KMS-11 (cell line): Measurements from ENCODE around the gene KRT32.

Experiments used
- H2AFZ ChIP-seq: fragments of 200-600 bp; sonication (generic); 2 replicates; pipeline ENCODE4 v1.6.1; 2016; ENCODE audit warnings: antibody characterized with exemption, mixed run types, low read depth
- H3K27ac ChIP-seq: fragments of 200-600 bp; sonication (generic); 2 replicates; pipeline ENCODE4 v1.6.1; 2016; ENCODE audit warnings: mild to moderate bottlenecking, mixed run types
- H3K27me3 ChIP-seq: fragments of 200-600 bp; sonication (generic); 2 replicates; pipeline ENCODE4 v1.6.1; 2017; ENCODE audit warnings: mild to moderate bottlenecking, low read depth, mixed run types, moderate library complexity; ENCODE audit not compliant: insufficient read depth
- H3K36me3 ChIP-seq: fragments of 200-600 bp; sonication (generic); 2 replicates; pipeline ENCODE4 v1.6.1; 2017; ENCODE audit warnings: mild to moderate bottlenecking, mixed run types; ENCODE audit not compliant: insufficient read depth
- H3K4me1 ChIP-seq: fragments of 200-600 bp; sonication (generic); 2 replicates; pipeline ENCODE4 v1.6.1; 2016; ENCODE audit warnings: mild to moderate bottlenecking, low read depth, mixed run types; ENCODE audit not compliant: poor library complexity, severe bottlenecking
- H3K4me2 ChIP-seq: fragments of 200-600 bp; sonication (generic); 2 replicates; pipeline ENCODE4 v1.7.0; 2016; ENCODE audit warnings: mild to moderate bottlenecking, mixed run types
- H3K4me3 ChIP-seq: fragments of 200-600 bp; sonication (generic); IDR thresholded peaks from 2 replicates; pipeline ENCODE4 v1.6.1; 2017; ENCODE audit warnings: low read depth, low read length, mixed read lengths; ENCODE audit not compliant: insufficient read depth
- H3K79me2 ChIP-seq: fragments of 200-600 bp; sonication (generic); 2 replicates; pipeline ENCODE4 v1.6.1; 2016; ENCODE audit warnings: low read depth, mixed run types; ENCODE audit not compliant: insufficient read depth
- H3K9ac ChIP-seq: fragments of 200-600 bp; sonication (generic); 2 replicates; pipeline ENCODE4 v1.6.1; 2016; ENCODE audit warnings: mild to moderate bottlenecking, mixed run types
- H4K20me1 ChIP-seq: fragments of 200-600 bp; sonication (generic); 2 replicates; pipeline ENCODE4 v1.6.1; 2016; ENCODE audit warnings: mild to moderate bottlenecking, mixed run types; ENCODE audit not compliant: insufficient read depth
- TF ChIP-seq, protein P1 (sequence below): fragments of 200-600 bp; sonication (generic); conservative IDR thresholded peaks from 2 replicates; pipeline ENCODE4 v1.6.1; 2017; ENCODE audit warnings: low read depth, mild to moderate bottlenecking, antibody characterized with exemption, low read length, moderate library complexity, mixed read lengths

KRT32 gene

DNA sequence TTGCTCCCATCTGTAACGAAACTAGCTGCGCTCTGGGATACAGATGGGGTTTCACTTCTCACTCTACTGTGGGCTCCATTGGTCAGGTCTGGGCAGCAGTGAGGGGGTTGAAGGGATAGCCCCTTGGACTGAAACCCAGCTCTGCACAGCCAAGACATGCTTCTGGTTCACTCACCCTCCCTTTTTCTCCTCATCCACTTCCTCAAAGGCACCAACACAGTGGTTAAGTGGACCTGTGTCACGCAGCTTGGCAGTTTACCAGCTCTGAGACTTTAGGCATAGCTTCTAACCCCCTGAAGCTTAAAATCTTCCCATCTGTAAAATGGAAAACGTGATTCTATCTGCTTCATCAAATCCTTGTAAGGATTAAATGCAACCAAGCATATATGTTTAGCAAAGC lies 14.9 kb downstream of the KRT32 start:
- H3K79me2 ChIP-seq = no peaks in the 10 kb centered on the region
- H2AFZ ChIP-seq = no peak overlapping the region
- TF ChIP-seq, protein P1, sequence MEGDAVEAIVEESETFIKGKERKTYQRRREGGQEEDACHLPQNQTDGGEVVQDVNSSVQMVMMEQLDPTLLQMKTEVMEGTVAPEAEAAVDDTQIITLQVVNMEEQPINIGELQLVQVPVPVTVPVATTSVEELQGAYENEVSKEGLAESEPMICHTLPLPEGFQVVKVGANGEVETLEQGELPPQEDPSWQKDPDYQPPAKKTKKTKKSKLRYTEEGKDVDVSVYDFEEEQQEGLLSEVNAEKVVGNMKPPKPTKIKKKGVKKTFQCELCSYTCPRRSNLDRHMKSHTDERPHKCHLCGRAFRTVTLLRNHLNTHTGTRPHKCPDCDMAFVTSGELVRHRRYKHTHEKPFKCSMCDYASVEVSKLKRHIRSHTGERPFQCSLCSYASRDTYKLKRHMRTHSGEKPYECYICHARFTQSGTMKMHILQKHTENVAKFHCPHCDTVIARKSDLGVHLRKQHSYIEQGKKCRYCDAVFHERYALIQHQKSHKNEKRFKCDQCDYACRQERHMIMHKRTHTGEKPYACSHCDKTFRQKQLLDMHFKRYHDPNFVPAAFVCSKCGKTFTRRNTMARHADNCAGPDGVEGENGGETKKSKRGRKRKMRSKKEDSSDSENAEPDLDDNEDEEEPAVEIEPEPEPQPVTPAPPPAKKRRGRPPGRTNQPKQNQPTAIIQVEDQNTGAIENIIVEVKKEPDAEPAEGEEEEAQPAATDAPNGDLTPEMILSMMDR = no peak
- no peak overlapping the region for H3K9ac ChIP-seq
- H3K27ac ChIP-seq = no peak overlapping the region
- H3K27me3 ChIP-seq = no peaks in the 10 kb centered on the region
- H3K4me3 ChIP-seq = no peak overlapping the region
- no peak overlapping the region for H3K4me2 ChIP-seq
- H3K4me1 ChIP-seq = no peaks in the 10 kb centered on the region
- no peaks in the 10 kb centered on the region for H3K36me3 ChIP-seq
- H4K20me1 ChIP-seq = no peaks in the 10 kb centered on the region

DNA sequence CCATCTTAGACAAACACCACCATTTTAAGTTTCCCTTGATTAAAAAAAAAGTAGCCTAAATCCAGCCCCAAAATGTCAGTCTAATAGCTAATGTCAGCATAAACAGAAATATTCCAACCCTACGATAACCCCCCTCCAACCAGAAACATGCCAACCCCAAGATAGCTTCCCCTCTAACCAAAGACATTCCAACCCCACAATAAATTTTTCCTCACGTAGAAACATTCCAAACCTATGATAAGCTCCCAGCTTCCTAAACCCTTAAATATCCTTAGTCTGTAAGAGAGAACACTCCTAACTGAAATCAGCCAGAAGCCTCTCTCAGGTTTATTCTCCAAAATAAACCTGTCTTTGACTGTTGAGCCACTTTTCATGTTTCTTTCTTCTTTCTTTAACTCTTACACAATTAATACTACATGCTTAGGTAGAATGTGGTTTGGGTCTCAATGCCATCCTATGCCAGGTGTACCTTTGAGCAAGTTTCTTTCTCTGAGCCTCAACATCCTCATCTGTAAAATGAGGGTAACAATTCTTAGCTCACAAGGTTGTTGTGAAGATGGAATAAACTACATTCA lies 15.9 kb downstream of the KRT32 start:
- Histone ChIP-seq H3K4me2 (no peak overlapping the region), H3K27me3 (no peaks in the 10 kb centered on the region)
- TF ChIP-seq, protein P1 = no peak

DNA sequence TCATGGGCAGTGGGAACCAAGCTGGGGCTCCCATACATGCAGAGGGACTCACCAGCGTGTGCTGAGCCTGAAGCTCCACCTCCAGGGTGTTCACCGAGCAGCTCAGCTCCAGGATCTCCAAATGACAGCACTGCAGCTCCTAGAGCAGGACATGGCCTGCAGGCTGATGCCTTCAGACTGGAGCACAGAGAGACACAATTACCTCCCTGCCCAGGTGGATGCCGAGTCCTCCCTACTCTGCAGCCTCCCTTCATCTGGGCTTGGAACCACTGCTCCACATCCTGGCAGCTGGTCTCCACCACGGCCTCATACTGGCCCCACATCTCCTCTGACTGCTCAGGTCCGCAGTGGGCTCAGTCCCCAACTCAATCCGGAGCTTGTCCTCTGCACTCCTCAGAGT lies 18.2 kb downstream of the KRT32 start:
- Histone ChIP-seq H3K4me1 (no peaks in the 10 kb centered on the region), H3K36me3 (no peaks in the 10 kb centered on the region), H4K20me1 (no peaks in the 10 kb centered on the region), H3K4me2 (no peak overlapping the region), H3K9ac (no peak overlapping the region), H3K79me2 (no peaks in the 10 kb centered on the region), H3K27me3 (no peaks in the 10 kb centered on the region), H2AFZ (no peak overlapping the region), H3K4me3 (no peak overlapping the region), H3K27ac (no peak overlapping the region)
- TF ChIP-seq, protein P1 = no peak

More for the DNA sequence above, 15.9 kb downstream of the KRT32 start:
- Histone ChIP-seq H2AFZ (no peak overlapping the region), H3K4me1 (no peaks in the 10 kb centered on the region), H3K79me2 (no peaks in the 10 kb centered on the region), H4K20me1 (no peaks in the 10 kb centered on the region), H3K36me3 (no peaks in the 10 kb centered on the region), H3K4me3 (no peak overlapping the region), H3K9ac (no peak overlapping the region), H3K27ac (no peak overlapping the region)

- no peak overlapping the region for H3K4me3 ChIP-seq
- no peaks in the 10 kb centered on the region for H3K79me2 ChIP-seq
- no peak overlapping the region for H3K4me2 ChIP-seq
- H3K27ac ChIP-seq = no peak overlapping the region
- no peaks in the 10 kb centered on the region for H4K20me1 ChIP-seq
- no peak overlapping the region for H2AFZ ChIP-seq
- H3K9ac ChIP-seq = no peak overlapping the region
- H3K27me3 ChIP-seq = no peaks in the 10 kb centered on the region
- H3K4me1 ChIP-seq = no peaks in the 10 kb centered on the region
- H3K36me3 ChIP-seq = no peaks in the 10 kb centered on the region
- TF ChIP-seq, protein P1 = no peak
Measured at GRCh38 chr17:41448506-41448905, 18.7 kb downstream of the KRT32 start.
